ENCODE results near the gene MEPCE.

Gene MEPCE

DNA sequence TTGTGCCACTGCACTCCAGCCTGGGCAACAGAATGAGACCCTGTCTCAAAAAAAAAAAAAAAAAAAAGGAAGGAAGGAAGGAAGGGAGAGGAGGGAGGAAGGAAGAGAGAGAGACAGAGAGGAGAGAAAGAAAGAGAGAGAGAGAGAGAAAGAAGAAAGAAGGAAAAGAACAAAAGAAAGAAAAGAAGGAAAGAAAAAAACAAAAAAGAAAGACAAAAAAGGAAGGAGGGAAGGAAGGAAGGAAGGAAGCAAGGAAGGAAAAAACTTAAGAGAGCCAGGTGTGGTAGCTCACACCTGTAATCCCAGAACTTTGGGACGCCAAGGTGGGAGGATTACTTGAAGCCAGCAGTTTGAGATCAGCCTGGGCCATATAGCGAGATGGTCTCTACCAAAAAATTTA lies 35.2 kb downstream of the MEPCE start:
- DNase-seq (ENCODE audit: low read depth) = no peak

DNA sequence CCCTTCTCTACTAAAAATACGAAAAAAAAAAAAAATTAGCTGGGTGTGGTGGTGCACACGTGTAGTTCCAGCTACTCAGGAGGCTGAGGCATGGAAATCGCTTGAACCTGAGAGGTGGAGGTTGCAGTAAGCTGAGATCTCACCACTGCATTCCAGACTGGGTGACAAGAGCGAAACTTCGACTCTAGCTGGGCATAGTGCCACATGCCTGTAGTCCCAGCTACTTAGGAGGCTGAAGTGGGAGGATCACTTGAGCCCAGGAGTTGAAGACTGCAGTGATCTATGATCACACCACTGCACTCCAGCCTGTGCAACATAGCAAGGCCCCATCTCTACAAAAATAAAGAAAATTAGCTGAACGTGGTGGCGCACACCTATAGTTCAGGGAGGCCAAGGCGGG lies 35.7 kb downstream of the MEPCE start:
- DNase-seq (ENCODE audit: low read depth) = no peak

DNA sequence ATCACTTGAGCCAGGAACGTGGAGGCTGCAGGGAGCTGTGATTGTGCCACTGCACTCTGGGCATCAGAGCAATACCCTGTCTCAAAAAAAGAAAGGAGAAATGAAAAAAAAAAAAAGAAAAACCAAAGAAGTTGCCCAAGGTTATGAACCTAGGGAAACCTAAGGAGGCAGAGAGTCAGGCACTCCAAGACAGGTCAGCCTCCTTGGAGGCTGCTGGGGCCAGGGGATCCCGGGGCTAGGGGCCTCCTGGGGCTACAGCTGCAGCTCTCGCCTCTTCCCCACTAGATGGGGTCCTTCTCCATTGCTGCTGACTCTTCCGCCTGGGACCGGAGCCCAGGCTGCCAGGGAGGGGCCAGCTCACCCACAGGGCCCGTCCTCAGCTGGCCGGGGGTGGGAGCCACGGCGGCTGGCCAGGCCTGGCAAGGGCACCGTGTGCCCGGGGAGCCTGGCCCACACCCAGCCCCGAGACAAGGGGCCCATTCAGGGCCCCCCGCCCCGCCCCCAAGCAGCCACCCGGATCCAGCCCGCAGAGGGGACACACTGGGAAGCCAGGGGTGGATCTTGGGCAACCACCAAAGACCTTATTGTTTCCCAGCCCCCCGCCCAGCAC lies 36.2 kb downstream of the MEPCE start:
- no peak for DNase-seq (ENCODE audit: low read depth)

DNA sequence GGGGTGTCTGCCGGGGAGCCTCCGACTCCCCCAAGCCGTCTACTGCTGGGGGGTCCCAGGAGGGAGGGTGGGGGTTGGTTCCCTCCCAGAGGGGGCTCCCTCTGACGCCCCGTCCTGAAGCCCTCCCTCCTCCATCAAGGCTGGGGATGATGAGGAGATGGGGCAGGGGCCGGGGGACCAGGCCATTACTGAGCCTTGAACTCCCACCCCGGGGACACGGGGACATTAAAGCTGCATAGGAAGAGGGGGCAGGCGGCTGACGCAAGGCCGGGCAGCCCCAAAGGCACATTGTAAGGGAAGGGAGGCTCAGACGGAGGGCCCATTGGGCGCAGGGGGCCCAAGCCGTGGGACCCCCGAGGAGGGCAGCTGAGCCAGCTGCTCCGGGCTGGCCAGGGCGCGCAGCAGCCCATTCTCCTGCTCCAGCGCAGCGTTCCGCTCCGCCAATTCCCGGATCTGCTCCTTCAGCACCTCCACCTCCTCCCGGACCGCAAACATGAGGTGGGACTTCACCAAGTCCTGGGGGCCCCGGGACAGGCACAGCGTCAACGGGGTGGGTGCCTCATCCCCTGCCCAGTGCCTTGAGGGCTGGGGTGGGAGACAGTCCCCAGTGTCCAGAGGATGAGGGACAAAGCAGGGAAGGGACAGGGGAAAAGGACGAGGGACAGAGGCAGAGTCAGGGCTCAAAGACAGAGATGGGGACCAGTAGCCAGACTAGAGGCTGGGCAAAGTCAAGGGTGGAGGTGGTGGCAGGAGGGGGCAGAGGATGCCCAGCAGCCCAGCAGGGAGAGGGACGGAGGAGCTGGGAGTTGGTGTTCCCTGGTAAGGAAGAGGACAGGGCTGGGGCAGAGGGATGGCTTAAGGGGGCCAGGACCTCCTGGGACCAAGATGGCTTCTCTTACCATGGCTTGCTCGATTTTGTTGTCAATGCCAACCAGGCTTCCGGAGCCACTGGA lies 37.3 kb downstream of the MEPCE start:
- no peak for DNase-seq (ENCODE audit: low read depth)

DNA sequence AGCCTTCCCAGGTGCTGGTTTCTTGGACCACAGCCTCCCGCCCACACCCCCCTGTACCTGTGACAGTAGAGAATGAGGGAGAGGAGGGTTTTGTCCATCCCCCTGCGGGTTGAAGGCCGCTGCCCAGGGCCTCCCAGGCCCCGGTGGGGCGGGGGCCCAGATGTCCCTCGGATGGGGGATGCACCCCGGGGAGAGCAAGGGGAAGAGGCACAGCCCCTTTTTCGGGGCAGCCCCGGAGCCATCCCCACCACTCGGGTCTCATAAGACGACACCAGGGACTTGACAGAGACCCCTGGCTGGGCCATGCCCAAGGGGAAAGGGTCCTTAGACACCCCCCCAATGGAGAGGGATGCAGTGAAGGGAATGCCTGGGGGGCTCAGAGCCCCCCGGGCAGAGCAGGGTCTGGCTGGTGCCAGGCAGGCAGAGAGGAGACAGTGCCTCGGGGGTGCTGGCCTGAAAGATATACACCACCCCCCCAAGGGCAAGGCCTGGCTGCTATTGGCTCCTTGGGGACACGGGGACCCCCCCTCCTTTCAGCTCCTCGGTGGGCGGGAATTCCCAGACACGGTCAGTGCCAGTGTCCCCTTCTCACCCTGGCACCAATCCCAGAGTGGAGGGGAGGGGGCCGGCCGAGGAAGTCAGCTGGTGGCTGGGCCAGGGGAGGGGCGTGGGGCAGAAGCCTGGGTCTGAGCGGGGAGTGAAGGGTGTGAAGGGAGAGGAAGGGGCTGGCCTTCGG lies 38.2 kb downstream of the MEPCE start:
- DNase-seq (ENCODE audit: low read depth) = no peak

DNA sequence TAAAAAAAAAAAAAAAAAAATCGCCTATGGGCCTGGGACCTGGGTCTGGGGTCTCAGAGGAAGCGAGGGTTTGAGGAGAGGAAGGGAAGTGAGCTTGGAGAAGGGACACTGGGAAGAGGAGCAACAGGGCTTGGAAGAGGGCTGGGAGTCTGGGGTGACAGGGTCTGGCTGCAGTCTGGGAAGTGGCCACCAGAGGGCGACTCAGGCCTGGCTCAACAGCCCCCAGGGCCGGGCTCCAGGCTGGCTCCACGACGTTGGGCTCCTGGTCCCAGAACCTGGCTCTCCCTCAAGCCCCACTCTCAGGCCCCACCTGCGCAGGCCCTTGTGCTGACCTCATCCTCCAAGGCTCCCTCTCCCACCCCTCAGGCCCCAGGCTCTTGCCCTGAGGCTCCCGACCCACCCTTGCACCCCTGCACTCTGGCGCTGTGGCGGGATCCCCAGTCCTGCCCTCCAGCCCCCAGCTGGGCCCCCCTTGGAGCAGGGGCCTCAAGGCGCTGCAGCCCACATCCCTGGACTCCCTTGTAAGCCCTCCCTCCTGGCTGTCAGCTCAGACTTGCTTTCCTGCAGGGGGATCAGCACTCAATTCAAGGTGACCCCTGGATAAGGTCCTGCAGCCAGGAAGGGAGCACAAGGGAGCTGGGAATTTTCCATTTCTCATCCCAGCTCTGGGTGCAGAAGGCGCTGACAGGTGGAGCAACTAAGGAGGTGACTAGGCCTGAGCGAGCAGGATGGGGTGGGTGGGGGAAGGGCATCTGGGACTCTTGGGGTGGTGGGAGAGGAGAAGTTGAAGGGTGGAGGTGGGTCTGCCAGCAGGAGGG lies 39.8 kb downstream of the MEPCE start:
- peak; percentile 82 for DNase-seq (ENCODE audit: low read depth)

DNA sequence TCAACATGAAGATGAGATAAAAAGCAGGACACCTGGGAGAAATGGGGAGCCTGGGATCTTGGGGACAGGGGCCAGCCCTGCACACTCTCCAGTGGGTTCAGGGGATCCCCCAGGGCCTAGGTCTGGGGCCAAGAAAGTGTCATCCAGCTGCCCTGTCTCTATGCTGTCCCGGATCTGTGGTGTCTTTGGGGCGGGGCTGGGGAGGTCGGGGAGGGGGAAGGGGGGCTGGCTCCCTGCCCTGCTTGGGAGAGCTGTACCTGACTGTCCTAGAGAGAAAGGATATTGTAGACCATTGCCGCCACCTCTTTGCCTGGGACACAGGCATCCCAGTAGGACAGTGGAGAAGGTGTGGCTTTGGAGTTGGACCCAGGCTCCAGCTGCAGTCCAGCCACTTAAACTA lies 41.4 kb downstream of the MEPCE start:
- DNase-seq (ENCODE audit: low read depth) = no peak

DNA sequence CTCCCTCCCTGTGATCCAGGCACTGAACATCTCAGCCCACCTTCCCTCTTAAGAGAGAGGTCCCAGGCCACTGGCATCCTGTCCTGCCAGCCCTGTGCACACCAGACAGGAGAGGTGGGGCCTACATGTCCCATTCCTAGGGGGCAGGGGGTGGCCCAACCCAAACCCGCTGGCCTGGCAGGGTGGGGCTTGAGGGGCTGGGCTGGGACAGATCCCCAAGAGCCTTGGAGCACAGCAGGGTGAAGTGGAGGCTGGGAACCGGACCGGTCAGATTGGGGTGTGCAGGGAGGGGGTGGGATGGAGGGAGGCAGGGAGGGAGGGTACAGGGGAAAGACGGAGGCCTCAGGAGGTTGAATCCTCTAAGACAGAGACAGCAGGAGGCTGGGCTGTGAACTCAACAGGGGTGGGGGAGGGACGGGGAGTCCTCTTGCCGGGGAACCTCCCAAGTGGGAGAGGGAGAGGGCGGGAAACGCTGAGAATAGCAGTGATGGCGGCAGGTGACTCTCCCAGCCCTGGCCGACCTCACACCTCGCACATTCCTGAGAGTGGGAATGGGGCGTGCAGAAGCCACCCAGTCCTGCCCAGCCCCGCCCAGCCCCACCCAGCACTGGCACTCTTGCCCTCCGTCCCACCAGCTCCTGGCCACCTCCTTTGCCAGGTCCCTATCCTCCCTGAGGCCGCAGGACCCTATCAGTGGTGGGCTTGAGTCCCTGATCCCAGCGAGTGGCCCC lies 42.7 kb downstream of the MEPCE start:
- no peak for DNase-seq (ENCODE audit: low read depth)

DNA sequence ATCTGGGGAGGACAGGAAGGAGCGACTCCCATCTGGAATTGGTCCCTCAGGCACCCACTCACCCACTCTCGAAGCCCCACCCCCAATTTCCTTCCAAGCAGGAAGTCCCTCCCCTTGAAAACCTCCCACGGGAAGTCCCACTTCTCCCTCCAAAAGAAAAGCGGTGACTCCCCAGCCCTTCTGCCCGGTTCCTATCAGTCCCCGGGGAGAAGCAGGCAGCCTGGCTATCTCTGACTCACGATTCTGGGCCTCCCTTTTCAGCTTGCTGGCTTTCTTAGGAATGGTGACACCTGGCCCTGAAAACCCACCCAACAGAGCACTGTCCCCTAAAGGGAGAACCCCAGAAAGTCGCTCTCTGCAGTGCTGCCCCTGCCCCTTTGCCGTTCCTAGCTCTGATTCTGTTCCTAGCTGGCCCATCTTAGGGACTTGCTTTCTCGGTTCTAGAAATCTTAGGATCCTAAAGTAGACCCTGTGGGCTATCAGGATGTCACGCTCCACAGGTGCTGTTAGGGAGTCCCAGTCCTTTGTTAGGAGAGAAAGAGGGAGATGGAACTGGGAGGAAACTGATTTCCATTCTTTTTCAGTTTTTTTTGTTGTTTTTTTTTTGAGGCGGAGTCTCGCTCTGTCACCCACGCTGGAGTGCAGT lies 43.3 kb downstream of the MEPCE start:
- DNase-seq (ENCODE audit: low read depth) = no peak

DNA sequence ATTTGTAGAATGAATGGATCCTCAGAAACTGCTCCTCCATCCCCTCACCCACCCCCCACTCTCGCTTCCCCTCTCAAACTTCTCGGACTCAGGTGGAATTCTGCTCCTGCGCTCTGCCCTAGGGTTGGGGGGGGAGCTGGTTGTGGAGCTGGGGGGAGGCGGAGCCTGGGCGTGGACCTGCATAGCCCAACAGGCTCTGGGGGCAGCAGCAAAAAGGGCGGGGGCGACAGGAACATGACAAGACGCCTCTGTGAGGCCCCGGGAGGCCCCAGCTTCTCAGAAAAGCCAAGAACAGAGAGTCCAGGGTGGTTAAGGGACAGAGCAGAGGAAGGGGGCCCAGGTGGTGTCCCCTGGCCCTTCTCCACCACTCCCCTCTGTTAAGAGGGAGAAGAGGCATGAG lies 45.9 kb downstream of the MEPCE start:
- no peak for DNase-seq (ENCODE audit: low read depth)

DNA sequence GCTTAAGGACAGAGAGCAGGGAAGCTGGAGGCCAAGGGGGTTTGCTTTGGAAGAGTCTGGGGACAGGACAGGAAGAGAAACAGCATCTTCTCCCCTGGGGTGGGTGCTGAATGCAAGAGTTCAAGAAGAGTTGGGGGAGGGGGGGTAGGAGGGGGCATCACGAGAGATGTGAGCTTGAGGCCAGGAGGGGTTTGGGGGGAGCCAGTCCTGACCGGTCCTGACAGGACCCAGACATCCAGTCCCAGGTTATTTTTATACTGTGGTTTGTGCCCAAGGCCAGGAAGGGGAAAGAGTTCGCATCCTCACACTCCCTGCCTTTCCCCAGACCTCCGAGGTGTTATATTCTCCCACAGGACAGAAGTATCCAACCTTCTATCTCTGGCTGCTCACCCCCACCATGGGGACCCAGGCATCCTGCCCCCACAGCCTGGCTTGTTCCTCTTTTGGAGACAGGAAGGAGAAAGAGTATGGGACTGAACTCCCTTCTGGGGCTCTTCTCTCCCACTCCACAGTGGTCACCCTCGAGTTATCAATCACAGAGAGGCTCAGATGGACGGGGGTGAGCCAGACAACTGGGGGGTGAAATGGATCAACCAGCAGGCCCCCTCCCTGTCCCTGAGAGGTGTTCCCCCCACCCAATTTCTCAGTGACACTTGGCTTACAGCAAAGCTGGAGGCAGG lies 46.6 kb downstream of the MEPCE start:
- no peak for DNase-seq (ENCODE audit: low read depth)

DNA sequence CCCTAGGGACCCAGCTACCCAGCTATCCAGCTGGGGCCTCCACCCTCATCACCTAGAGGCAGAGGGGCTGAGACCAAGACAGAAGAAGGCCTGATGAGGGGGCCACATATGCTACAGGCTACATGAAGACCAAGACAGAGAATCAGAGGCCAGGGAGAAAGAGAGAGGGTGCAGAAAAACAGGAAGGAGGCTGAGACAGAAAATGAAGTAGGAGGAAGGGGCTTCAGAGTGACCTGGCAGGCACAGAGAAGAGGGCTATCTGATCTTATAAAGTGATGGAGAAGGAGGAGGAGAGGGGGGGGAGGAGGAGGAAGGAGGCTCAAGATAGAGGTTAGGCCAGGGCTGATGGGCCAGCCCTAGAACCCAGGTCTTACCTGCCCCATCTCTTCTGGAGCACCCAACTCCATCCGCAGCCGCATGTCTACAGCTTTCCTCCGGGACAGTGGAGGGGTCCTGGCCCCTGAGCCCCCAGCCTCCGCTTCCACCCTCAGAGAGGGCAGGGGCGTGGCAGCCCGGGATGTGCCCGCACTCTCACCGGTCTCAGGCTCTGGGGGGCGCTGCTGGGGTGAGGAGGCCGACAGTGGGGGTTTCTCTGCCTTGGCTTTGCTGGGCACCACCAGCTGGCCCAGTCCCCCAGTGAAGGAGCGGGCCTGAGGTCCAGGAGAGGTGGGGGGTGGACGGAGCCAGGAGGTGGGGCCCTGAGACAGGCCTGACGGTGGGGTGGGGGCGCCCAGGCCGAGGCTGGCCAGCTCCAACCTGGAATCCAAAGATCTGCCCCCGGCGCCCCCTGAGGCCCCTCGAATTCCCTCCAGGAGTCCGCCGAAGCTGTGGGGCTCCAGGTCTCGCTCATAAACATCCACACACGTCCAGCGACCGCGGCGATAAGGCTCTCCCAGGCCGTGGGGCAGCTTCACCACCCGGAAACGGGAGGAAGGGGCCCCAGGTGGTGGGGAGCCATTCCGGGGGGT lies 47.6 kb downstream of the MEPCE start:
- no peak for DNase-seq (ENCODE audit: low read depth)

DNA sequence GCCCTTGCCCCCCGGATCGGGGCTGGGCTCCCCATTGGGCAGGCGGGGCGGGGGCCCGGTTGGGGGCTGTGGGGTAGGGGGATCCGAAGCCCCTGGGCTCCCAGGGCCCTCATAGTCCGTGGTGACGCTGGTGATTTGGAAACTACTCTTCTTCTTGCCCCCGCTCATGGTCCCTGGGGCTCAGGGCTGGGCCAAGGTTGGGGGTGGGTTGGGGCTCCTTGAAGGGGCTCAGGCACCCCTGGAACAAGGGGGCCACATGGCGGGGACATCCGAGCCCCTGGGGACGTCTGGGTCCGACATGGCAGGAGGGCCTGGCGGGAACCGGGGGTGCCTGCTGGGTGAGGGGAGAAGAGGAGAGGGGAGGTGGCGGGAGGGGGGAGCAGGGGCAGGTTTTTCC lies 48.2 kb downstream of the MEPCE start:
- no peak for DNase-seq (ENCODE audit: low read depth)

DNA sequence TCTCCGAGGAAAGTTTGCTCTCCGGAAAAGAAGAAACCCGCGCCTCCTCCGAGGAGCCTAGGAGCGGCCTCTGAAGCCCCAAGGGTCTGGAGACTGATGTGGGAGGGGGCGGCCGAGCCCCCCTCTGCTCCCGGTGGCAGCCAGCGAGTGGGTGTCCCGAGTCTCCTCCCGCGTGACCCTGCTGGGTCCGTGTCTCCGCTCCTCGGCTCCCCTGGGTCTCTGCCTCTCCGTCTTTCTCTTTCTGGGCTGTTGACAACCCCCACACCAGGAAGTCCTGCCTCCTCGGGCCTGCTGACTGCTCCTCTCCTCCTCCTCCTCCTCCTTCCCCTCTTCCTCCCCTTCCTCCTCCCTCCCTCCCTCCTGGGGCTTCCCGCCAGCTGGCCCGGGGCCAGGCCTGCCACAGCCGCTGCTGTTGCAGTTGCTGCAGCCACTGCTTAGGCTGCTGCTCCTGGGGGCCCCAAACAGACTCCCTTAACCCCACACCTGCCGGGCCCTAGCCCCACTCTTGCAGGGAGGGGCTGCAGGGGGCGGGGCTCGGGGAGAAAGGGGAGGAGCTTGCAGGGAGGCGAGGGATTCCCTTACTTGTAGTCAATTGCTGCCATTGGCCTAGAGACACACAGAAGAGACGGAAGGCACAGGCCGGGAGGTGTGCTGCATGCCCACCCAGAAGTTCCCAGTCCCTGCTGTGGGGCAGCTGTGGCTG lies 49.5 kb downstream of the MEPCE start, which contains the start of gene TSC22D4:
Gene TSC22D4 (minus strand): TSS at position 257 of the 703 bp plus-strand sequence. CDS start 1,176 bp downstream, outside the sequence.
- DNase-seq (ENCODE audit: low read depth) = peak; percentile 82

DNA sequence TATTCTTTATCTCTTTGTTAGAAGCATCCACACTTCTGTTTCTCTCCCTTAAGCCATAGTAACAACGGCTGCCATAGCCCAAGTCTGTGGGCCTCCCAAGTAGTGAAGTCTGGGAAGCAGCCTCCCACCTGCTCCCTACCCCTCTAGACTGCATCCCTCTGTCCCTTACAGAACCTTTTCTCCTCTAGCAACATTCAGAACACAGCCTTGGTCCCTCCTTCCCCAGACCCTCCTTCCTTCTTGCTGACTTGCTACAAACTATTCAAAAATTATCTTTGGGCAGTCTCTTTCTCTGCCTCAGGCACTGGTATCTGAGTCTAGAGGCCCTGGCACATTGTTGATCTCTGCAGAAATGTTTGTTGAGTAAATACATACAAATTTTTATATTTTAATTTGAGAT lies 51.8 kb downstream of the MEPCE start:
- DNase-seq (ENCODE audit: low read depth) = no peak

DNA sequence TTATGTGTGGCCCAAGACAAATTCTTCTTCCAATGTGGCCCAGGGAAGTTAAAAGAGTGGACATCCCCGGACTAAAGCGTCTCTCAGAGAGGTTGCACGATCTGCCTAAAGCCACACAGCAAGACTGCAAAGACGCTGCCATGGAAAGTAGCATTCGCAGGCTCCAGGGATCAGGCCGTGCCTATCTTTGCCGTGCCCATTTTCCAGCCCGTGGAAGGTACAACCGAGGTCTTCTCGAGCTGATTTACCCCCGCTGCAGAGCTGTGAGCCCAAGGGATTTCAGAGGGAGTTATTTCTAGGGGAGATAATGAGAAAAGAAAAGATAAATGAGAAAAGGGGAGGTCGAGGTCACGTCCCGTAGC lies 53.1 kb downstream of the MEPCE start:
- DNase-seq (ENCODE audit: low read depth) = no peak

DNA sequence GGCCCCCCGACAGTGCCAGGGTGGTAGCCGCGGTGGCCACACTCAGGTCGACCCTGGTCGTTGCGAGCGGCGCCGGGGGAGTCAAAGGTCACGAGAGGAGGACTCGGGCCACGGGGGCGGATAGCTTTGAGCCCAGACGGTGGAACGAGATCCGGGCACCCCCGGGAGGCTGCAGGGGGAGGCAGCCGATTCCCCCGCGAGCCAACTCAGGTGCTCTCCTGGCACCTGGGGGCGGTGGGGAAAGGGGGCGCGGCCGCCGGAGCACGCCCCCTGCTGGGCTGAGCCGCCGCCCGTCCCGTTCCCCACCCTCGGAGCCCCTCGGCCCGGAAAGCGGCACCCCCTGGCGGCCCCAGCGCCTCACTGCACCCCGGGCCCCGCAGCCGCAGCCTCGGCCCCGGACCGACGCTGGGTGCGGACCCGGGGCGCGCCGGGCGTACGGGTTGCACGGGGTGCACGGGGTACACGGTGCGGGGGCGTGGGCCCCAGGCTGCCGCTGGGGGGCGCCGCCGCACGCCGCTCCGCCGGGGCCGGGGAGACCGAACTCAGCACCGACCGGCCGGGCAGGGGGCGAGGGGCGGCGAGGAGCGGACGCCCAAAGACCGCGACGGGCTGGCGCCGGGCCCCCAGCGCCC lies 53.6 kb downstream of the MEPCE start:
- peak; percentile 76 for DNase-seq (ENCODE audit: low read depth)
